Amniotic stem cell (primary cell): ENCODE measurements around the gene HIVEP1.

ENCODE experiments used
- DNase-seq: peaks from one replicate; lab custom pipeline; 2025; lab: John Stamatoyannopoulos, UW

HIVEP1 gene

GRCh38 chr6:12189150-12189549, 177.0 kb downstream of the HIVEP1 start:
- no peak for DNase-seq

- DNase-seq = no peak
Measured at GRCh38 chr6:12189661-12190060, 177.5 kb downstream of the HIVEP1 start.

- no peak for DNase-seq
Measured at GRCh38 chr6:12190252-12190651, 178.1 kb downstream of the HIVEP1 start.

- no peak for DNase-seq
Measured at GRCh38 chr6:12196326-12196936, 184.3 kb downstream of the HIVEP1 start.

- DNase-seq = no peak
Measured at GRCh38 chr6:12198851-12199250, 186.7 kb downstream of the HIVEP1 start.

GRCh38 chr6:12200015-12200564, 188.0 kb downstream of the HIVEP1 start:
- no peak for DNase-seq

GRCh38 chr6:12200761-12201160, 188.6 kb downstream of the HIVEP1 start:
- no peak for DNase-seq

GRCh38 chr6:12203001-12203400, 190.9 kb downstream of the HIVEP1 start:
- no peak for DNase-seq

- DNase-seq = no peak
Measured at GRCh38 chr6:12208190-12208589, 196.1 kb downstream of the HIVEP1 start.

GRCh38 chr6:12208673-12209072, 196.6 kb downstream of the HIVEP1 start:
- no peak for DNase-seq
